SK-MEL-5 (cell line): Measurements from ENCODE around the gene LMNB1. TPM values are rescaled to one million over a fixed set of nuclear protein-coding genes. Genes with fewer than 3 reads are reported as not detected.
"Not testable (repeated sequence)": the region's sequence is repeated elsewhere in the genome, so short reads cannot be mapped to it uniquely, and the experiment has no call there.

Experiments used
- DNase-seq: peaks from one replicate; pipeline ENCODE4 v3.0.0-alpha.2; 2016; ENCODE audit warnings: low read depth, low spot score
- in situ Hi-C: cut with HindIII; loops from 2 replicates; pipeline ENCODE4 v1.10.0; 2016; ENCODE audit warnings: low sequenced_read_pairs, high pct_unique_total_duplicates, low pct_unique_long_range_greater_than_20kb
- total RNA-seq: library from RNA; depleted of rRNA; stranded (reverse); fragments of >200 nt; shearing (Covaris generic); gene quantifications from 2 replicates; pipeline ENCODE4 v1.2.3, GENCODE V29; 2014

LMNB1 gene
- total RNA-seq, 1 experiment from 2014 or later, result 44.6 TPM

GRCh38 chr5:126812199-126812570 is 35.2 kb downstream of the LMNB1 start:
- peak; percentile 3 for DNase-seq

GRCh38 chr5:126813799-126814198 is 36.9 kb downstream of the LMNB1 start:
- DNase-seq, in situ Hi-C loops: not testable (repeated sequence)

More at GRCh38 chr5:126812199-126812570, 35.2 kb downstream of the LMNB1 start:
- in situ Hi-C loops, result no loop called here

GRCh38 chr5:126814721-126815404 is 37.9 kb downstream of the LMNB1 start:
- DNase-seq, result no peak
- in situ Hi-C loops, result no loop called here

- in situ Hi-C loops, result no loop called here
- no peak for DNase-seq
Measured at GRCh38 chr5:126816649-126817048, 39.7 kb downstream of the LMNB1 start.

GRCh38 chr5:126818736-126819135 is 41.8 kb downstream of the LMNB1 start:
- in situ Hi-C loops, result no loop called here
- DNase-seq, result no peak

- DNase-seq, result no peak
- in situ Hi-C loops, result no loop called here
Measured at GRCh38 chr5:126819253-126819652, 42.3 kb downstream of the LMNB1 start.

GRCh38 chr5:126826619-126827215 is 49.8 kb downstream of the LMNB1 start:
- in situ Hi-C loops, result no loop called here
- DNase-seq, result no peak

- in situ Hi-C loops, result no loop called here
Measured at GRCh38 chr5:126829098-126829497, 52.2 kb downstream of the LMNB1 start.

GRCh38 chr5:126830061-126830460 is 53.1 kb downstream of the LMNB1 start:
- in situ Hi-C loops, result no loop called here
- DNase-seq, result no peak

More at GRCh38 chr5:126829098-126829497, 52.2 kb downstream of the LMNB1 start:
- no peak for DNase-seq

- in situ Hi-C loops, result no loop called here
- no peak for DNase-seq
Measured at GRCh38 chr5:126831156-126831555, 54.2 kb downstream of the LMNB1 start.

- no peak for DNase-seq
- in situ Hi-C loops, result no loop called here
Measured at GRCh38 chr5:126836778-126837177, 59.8 kb downstream of the LMNB1 start.

- DNase-seq, result no peak
- in situ Hi-C loops, result no loop called here
Measured at GRCh38 chr5:126837242-126837641, 60.3 kb downstream of the LMNB1 start.

- in situ Hi-C loops, result no loop called here
- peak; percentile 24 for DNase-seq
Measured at GRCh38 chr5:126837906-126838539, 61.1 kb downstream of the LMNB1 start.

- in situ Hi-C loops, DNase-seq: not testable (repeated sequence)
Measured at GRCh38 chr5:126839407-126839806, 62.5 kb downstream of the LMNB1 start.

GRCh38 chr5:126843375-126843774 is 66.4 kb downstream of the LMNB1 start:
- DNase-seq, in situ Hi-C loops: not testable (repeated sequence)

- in situ Hi-C loops, result not testable (repeated sequence)
- peak; percentile 46 for DNase-seq
Measured at GRCh38 chr5:126845470-126846070, 68.6 kb downstream of the LMNB1 start.

- in situ Hi-C loops, result no loop called here
Measured at GRCh38 chr5:126846344-126846743, 69.4 kb downstream of the LMNB1 start.

GRCh38 chr5:126846744-126847455 is 70.0 kb downstream of the LMNB1 start:
- in situ Hi-C loops, result no loop called here
- peak; percentile 72 for DNase-seq

More at GRCh38 chr5:126846344-126846743, 69.4 kb downstream of the LMNB1 start:
- DNase-seq, result peak; percentile 41
